HEK293T (cell line): ENCODE measurements around the gene FGF22.

Experiments used
- CTCF ChIA-PET: fragments of 350-600 bp; formaldehyde crosslinking; extraction: SDS; loops from one replicate; lab custom pipeline; 2021; ENCODE audit warnings: antibody characterized with exemption, inconsistent platforms; lab: Yijun Ruan, JAX
- POLR2A ChIA-PET: fragments of 350-600 bp; formaldehyde crosslinking; extraction: SDS; loops from one replicate; lab custom pipeline; 2020; ENCODE audit warnings: antibody characterized with exemption, inconsistent platforms; lab: Yijun Ruan, JAX
- DNase-seq: peaks from one replicate; pipeline ENCODE4 v3.0.0; 2012; ENCODE audit warnings: mixed read lengths; ENCODE audit errors: extremely low spot score
- ARNT ChIP-seq: fragments of 450-650 bp; IDR thresholded peaks from 2 replicates; pipeline ENCODE4 v1.6.1; 2017; ENCODE audit warnings: mild to moderate bottlenecking
- BHLHE40 ChIP-seq: fragments of 450-650 bp; IDR thresholded peaks from 2 replicates; pipeline ENCODE4 v1.6.1; 2016; ENCODE audit warnings: mild to moderate bottlenecking, moderate library complexity, borderline replicate concordance
- CTBP1 ChIP-seq: fragments of 450-650 bp; IDR thresholded peaks from 2 replicates; pipeline ENCODE4 v1.6.1; 2016; ENCODE audit warnings: borderline replicate concordance
- ELF4 ChIP-seq: fragments of 450-650 bp; IDR thresholded peaks from 2 replicates; pipeline ENCODE4 v1.6.1; 2017; ENCODE audit warnings: antibody characterized with exemption
- FOXA1 ChIP-seq: fragments of 450-650 bp; IDR thresholded peaks from 2 replicates; pipeline ENCODE4 v1.6.1; 2016; ENCODE audit warnings: mild to moderate bottlenecking
- FOXK2 ChIP-seq: fragments of 450-650 bp; IDR thresholded peaks from 2 replicates; pipeline ENCODE4 v1.6.1; 2016; ENCODE audit warnings: mild to moderate bottlenecking
- FOXM1 ChIP-seq: fragments of 450-650 bp; IDR thresholded peaks from 2 replicates; pipeline ENCODE4 v1.6.1; 2017; ENCODE audit warnings: mild to moderate bottlenecking, borderline replicate concordance
- HDGF ChIP-seq: fragments of 450-650 bp; IDR thresholded peaks from 2 replicates; pipeline ENCODE4 v1.6.1; 2017; ENCODE audit warnings: antibody characterized with exemption, borderline replicate concordance
- L3MBTL2 ChIP-seq: fragments of 450-650 bp; conservative IDR thresholded peaks from 2 replicates; pipeline ENCODE4 v1.6.1; 2016; ENCODE audit warnings: mild to moderate bottlenecking
- LEF1 ChIP-seq: fragments of 450-650 bp; IDR thresholded peaks from 2 replicates; pipeline ENCODE4 v1.6.1; 2017; ENCODE audit warnings: mild to moderate bottlenecking, borderline replicate concordance
- NFRKB ChIP-seq: fragments of 450-650 bp; IDR thresholded peaks from 2 replicates; pipeline ENCODE4 v1.6.1; 2016; ENCODE audit warnings: mild to moderate bottlenecking, moderate library complexity
- SP1 ChIP-seq: fragments of 450-650 bp; IDR thresholded peaks from 2 replicates; pipeline ENCODE4 v1.6.1; 2017
- SUZ12 ChIP-seq: fragments of 450-650 bp; IDR thresholded peaks from 2 replicates; pipeline ENCODE4 v1.6.1; 2016; ENCODE audit warnings: mild to moderate bottlenecking
- TARDBP ChIP-seq: fragments of 450-650 bp; IDR thresholded peaks from 2 replicates; pipeline ENCODE4 v1.6.1; 2016
- ZNF384 ChIP-seq: fragments of 450-650 bp; IDR thresholded peaks from 2 replicates; pipeline ENCODE4 v1.6.1; 2016
- TF ChIP-seq, protein P1 (sequence below): fragments of 450-650 bp; IDR thresholded peaks from 2 replicates; pipeline ENCODE4 v1.6.1; 2016

The FGF22 gene

DNA sequence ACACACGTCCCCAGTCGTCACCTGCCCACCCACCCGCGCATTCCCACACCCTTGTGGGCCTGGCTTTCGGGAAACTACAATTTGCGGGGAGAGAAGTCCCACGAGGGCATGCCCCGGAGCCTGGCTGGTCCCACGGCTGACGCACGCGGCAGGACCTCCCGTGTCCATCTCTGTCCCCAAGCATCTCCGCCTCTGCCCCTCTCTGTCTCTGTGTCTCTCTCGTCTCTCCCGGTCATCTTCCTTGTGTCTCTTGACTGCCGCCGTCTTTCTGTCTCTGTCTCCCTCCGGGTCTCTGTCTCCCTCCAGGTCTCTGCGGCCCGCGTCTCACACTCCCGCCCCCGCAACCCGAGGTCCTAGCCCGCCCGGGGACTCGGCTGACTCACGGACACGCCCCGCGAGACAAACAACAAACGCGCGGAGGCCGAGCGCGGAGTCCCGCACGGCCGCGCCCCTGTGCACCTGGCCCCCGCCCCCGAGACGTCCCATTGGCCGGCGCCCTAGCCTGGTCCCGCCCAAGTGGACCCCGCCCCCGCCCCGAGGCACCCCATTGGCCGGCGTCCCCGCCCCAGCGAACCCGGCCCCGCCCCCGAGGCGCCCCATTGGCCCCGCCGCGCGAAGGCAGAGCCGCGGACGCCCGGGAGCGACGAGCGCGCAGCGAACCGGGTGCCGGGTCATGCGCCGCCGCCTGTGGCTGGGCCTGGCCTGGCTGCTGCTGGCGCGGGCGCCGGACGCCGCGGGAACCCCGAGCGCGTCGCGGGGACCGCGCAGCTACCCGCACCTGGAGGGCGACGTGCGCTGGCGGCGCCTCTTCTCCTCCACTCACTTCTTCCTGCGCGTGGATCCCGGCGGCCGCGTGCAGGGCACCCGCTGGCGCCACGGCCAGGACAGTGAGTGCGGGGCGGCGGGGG is at the start of gene FGF22:
Gene FGF22, plus strand, starts transcription at position 627 of the 908 bp plus-strand sequence. Its CDS starts 47 bp downstream, at position 674.
- peak; percentile 97 for DNase-seq
- ChIA-PET POLR2A (no interaction called here), CTCF (no interaction called here)
- TF ChIP-seq CTBP1, result no peak
- TF ChIP-seq L3MBTL2, result 0 out of 2 replicates have a peak, but pooled peaks have one; percentile 5

DNA sequence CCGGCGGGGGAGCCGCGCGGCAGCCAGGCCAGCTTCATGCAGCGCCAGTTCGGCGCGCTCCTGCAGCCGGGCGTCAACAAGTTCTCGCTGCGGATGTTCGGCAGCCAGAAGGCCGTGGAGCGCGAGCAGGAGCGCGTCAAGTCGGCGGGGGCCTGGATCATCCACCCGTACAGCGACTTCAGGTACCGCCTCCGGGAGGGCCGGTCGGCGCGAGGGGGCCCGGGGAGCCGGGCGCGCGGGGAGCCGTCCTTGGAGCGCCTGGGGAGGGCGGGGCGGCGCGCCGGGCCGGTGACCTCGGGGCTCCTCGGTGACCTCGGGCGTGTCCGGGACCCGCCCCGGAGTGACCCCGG is 49.3 kb upstream of the FGF22 start:
- CTCF ChIA-PET, result no interaction called here
- POLR2A ChIA-PET, result no interaction called here
- no peak for TF ChIP-seq LEF1
- TF ChIP-seq HDGF, result no peak
- no peak for TF ChIP-seq SUZ12
- TF ChIP-seq ARNT, result no peak
- no peak for TF ChIP-seq FOXM1
- no peak for TF ChIP-seq TARDBP
- no peak for TF ChIP-seq FOXK2
- no peak for TF ChIP-seq FOXA1
- no peak for TF ChIP-seq L3MBTL2
- TF ChIP-seq BHLHE40, result no peak
- no peak for TF ChIP-seq ELF4
- no peak for TF ChIP-seq NFRKB
- no peak for TF ChIP-seq ZNF384
- TF ChIP-seq, protein P1, sequence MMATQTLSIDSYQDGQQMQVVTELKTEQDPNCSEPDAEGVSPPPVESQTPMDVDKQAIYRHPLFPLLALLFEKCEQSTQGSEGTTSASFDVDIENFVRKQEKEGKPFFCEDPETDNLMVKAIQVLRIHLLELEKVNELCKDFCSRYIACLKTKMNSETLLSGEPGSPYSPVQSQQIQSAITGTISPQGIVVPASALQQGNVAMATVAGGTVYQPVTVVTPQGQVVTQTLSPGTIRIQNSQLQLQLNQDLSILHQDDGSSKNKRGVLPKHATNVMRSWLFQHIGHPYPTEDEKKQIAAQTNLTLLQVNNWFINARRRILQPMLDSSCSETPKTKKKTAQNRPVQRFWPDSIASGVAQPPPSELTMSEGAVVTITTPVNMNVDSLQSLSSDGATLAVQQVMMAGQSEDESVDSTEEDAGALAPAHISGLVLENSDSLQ, result no peak
- TF ChIP-seq SP1, result no peak
- no peak for TF ChIP-seq CTBP1
- no peak for DNase-seq

DNA sequence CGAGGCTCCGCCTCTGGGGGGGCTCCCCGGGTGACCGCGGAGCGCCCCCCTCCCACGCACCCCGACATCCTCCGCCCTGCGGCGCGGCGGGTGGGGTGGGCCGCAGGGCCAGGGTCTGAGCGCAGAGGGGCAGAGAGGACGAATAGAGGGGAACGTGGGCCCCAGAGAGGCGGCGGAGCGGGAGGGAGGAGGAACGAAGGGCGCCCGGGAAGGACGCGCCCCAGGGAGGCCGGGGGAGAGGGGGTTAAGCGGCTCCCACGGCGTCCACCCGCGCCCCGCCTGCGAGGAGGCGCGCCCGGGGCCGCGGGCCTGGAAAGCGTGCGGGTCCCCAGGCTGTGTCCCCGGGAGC is 49.0 kb upstream of the FGF22 start:
- ChIA-PET POLR2A (no interaction called here), CTCF (no interaction called here)
- DNase-seq, result no peak
- no peak for TF ChIP-seq LEF1
- no peak for TF ChIP-seq FOXM1
- no peak for TF ChIP-seq BHLHE40
- no peak for TF ChIP-seq ELF4
- no peak for TF ChIP-seq L3MBTL2
- TF ChIP-seq, protein P1, result no peak
- no peak for TF ChIP-seq FOXK2
- no peak for TF ChIP-seq ZNF384

DNA sequence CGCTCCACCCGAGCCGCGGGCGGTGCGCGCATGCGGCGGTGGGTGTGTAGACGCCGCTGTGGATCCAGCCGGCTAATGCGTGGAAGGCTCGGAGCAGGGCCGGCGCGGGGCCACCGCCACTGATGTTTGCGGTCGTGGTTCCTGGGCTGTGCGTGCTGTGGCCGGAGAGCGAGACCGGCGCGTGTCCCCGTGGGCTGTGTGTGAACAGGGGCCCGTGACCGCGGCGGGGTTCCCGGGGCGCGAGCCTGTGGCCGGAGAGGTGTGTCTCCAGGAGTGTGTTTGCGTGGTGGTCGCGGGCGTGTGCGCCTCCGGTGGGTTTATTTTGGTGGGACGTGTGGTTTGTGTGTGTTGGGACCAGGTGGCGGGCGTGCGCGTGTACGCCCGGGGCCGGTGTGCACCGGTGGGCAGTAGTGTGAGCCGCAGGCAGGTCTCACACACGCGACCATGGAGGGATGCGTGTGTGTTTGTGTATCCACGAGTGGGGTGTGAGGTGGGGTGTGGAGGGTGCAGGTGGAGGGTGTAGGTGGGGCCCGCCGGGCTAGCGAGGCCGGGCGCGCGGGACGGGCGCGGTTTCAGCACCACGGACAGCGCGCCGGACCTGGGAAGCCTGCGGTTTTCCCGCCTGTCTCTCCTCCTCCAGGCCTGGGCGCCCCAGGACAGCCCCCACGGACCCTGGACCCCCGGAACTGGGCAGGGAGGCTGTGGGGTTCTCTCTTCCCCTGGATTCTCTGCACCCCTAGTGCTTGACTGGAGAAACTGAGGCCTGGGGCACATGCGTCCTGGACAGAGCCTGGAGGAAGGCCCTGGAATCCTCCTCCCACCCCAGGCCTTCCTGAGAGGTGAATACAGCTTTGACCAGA is 48.4 kb upstream of the FGF22 start:
- no peak for DNase-seq
- ChIA-PET CTCF (no interaction called here), POLR2A (no interaction called here)
- TF ChIP-seq BHLHE40 (no peak), FOXK2 (no peak), TARDBP (no peak), HDGF (no peak)

DNA sequence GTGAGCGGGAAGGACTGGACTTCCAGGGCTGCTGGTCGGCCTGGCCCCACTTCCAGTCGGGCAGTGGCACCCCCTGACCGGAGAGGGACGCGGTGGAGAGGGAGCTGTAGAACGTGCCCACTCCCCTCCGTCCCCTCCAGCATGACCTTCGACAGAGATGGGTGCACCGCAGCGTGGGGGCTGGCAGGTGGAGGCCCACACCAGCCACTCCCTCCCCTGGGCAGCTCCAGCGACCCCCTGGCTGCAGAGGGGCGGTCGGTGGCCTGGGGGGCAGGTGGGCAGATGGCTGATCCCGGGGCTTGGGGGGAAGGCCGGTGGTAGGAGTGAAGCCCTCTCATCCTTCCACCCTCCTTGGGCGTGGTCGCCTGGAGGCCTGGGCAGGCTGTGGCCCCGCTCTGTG is 47.6 kb upstream of the FGF22 start:
- POLR2A ChIA-PET, result no interaction called here
- TF ChIP-seq ARNT, result no peak
- TF ChIP-seq HDGF, result no peak
- DNase-seq, result no peak
- CTCF ChIA-PET, result no interaction called here

DNA sequence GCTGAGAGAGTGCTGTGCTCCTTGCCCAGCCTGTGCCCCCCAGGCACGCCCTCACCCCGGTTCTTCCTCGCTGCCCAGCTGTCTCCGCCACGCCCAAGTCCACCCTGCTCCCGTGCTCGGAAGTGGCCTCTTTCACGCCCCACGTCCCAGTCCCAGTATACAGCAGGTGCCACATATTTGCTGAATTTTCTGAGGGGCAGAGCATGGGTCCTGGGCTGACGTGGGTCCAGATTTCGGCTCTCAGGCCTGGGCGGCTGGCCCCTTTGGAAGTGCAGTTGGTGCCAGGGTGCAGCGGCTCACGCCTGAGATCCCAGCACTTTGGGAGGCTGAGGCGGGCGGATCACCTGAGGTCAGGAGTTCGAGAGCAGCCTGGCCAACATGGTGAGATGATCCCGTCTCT is 46.6 kb upstream of the FGF22 start:
- TF ChIP-seq L3MBTL2 (no peak), CTBP1 (no peak), HDGF (no peak), FOXK2 (no peak), SUZ12 (no peak), SP1 (no peak)
- TF ChIP-seq, protein P1, result no peak
- ChIA-PET POLR2A (no interaction called here), CTCF (no interaction called here)
- DNase-seq, result no peak

DNA sequence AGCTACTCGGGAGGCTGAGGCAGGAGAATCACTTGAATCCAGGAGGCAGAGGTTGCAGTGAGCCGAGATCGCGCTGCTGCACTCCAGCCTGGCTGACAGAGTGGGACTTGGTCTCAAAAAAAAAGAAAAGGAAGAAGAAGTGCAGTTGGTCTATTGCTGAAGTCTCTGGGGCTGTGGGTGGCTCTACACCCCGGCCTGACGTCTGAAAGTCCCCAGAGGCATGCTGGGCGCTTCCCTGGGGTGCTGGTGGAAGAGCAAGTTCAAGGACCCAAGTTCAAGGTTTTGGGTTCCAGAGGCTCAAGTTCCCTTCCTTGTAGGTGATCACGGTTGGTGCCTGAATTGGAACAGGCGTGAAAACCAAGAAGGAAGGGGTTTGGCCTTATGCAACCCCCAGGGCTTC is 46.2 kb upstream of the FGF22 start:
- no peak for TF ChIP-seq FOXA1
- TF ChIP-seq BHLHE40, result no peak
- no peak for TF ChIP-seq L3MBTL2
- no peak for DNase-seq
- POLR2A ChIA-PET, result no interaction called here
- CTCF ChIA-PET, result no interaction called here
